ENCODE results near the gene INPP5F. TPM values are rescaled to one million over a fixed set of nuclear protein-coding genes. Genes with fewer than 3 reads are reported as not detected.
"Not testable (repeated sequence)": the region's sequence is repeated elsewhere in the genome, so short reads cannot be mapped to it uniquely, and the experiment has no call there.

The INPP5F gene
- polyA plus RNA-seq, 1 experiment: 22.3 TPM

DNA sequence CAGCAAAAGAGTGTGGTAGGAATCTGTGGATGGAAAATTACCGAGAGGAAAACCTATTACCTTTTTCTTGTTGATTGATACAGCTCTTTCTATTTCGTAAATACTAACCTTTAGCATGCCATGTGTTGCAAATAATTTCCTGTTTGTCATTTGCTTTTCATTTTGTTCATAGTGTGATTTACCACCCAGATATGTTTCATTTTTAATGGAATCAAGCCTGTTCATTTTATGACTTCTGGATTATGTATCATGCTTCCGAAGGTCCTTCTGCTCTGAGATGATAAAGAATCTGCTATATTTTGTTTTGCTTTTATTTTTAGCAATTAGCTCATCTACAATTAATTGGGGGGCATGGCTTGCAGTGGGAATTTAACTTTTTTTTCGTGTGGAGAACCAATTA lies 46.5 kb downstream of the INPP5F start:
- TF ChIP-seq, protein P1, sequence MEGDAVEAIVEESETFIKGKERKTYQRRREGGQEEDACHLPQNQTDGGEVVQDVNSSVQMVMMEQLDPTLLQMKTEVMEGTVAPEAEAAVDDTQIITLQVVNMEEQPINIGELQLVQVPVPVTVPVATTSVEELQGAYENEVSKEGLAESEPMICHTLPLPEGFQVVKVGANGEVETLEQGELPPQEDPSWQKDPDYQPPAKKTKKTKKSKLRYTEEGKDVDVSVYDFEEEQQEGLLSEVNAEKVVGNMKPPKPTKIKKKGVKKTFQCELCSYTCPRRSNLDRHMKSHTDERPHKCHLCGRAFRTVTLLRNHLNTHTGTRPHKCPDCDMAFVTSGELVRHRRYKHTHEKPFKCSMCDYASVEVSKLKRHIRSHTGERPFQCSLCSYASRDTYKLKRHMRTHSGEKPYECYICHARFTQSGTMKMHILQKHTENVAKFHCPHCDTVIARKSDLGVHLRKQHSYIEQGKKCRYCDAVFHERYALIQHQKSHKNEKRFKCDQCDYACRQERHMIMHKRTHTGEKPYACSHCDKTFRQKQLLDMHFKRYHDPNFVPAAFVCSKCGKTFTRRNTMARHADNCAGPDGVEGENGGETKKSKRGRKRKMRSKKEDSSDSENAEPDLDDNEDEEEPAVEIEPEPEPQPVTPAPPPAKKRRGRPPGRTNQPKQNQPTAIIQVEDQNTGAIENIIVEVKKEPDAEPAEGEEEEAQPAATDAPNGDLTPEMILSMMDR (IDR thresholded peaks at IDR 0.05; ENCODE audit: low read depth, low read length): no peak
- no peak for DNase-seq (ENCODE audit: low read depth, low spot score)
- H3K27ac ChIP-seq (ENCODE audit: low read depth, low read length): no peak overlapping the region
- ChIA-PET CTCF (interaction anchor here (2.2 kb wide), 1 partner anchor 11 kb away, joined by 10 read pairs; no protein-coding TSS in a partner anchor), POLR2A (no interaction called here)
- no peak overlapping the region for H3K4me3 ChIP-seq (ENCODE audit: low read depth, low read length)
- no peaks in the 10 kb centered on the region for H3K9me3 ChIP-seq (ENCODE audit: control insufficient read depth, insufficient read depth, low read length)
- H3K27me3 ChIP-seq (ENCODE audit: control insufficient read depth, insufficient read depth, low read length): no peaks in the 10 kb centered on the region

DNA sequence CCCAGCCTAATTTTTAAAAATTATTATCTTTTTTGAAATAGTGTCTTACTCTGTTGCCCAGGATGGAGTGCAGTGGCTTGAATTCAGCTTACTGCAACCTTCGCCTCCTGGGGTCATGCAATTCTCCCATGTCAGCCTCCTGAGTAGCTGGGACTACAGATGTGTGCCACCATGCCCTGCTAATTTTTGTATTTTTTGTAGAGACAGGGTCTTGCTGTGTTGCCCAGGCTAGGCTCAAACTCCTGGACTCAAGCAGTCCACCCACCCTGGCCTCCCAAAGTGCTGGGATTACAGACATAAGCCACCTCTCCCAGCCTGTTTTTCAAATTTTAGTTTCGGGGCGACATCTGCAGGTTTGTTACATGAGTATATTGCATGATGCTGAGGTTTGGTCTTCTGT lies 47.2 kb downstream of the INPP5F start:
- H3K27ac ChIP-seq (ENCODE audit: low read depth, low read length); DNase-seq (ENCODE audit: low read depth, low spot score); POLR2A ChIA-PET; H3K27me3 ChIP-seq (ENCODE audit: control insufficient read depth, insufficient read depth, low read length); H3K9me3 ChIP-seq (ENCODE audit: control insufficient read depth, insufficient read depth, low read length); H3K4me3 ChIP-seq (ENCODE audit: low read depth, low read length): not testable (repeated sequence)
- CTCF ChIA-PET: interaction anchor here (2.2 kb wide), 1 partner anchor 12 kb away, joined by 10 read pairs; no protein-coding TSS in a partner anchor

DNA sequence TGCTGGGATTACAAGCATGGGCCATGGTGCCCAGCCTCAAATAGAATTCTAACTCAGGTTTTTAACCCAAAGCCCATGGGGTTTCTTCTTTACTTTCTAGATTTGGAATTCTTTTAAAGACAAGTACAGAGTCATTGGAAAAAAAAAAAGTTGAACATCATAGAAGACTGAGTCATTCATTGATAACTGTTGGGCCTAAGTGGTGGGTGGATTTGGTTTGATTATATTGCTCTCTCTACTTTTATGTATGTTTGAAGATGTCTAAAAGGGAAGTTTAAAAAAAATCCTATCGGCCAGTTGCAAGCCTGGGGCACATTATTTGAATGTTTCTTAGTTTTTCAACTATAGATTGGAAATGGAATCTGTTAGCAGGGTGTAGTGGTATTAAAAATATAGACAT lies 49.7 kb downstream of the INPP5F start:
- TF ChIP-seq, protein P1 (IDR thresholded peaks at IDR 0.05; ENCODE audit: low read depth, low read length): no peak
- ChIA-PET POLR2A (no interaction called here), CTCF (interaction anchor here (1.3 kb wide), 1 partner anchor 25 kb away, joined by 5 read pairs; no protein-coding TSS in a partner anchor)
- H3K9me3 ChIP-seq (ENCODE audit: control insufficient read depth, insufficient read depth, low read length): no peaks in the 10 kb centered on the region
- H3K4me3 ChIP-seq (ENCODE audit: low read depth, low read length): no peak overlapping the region
- no peak overlapping the region for H3K27ac ChIP-seq (ENCODE audit: low read depth, low read length)
- no peak for DNase-seq (ENCODE audit: low read depth, low spot score)
- H3K27me3 ChIP-seq (ENCODE audit: control insufficient read depth, insufficient read depth, low read length): no peaks in the 10 kb centered on the region

DNA sequence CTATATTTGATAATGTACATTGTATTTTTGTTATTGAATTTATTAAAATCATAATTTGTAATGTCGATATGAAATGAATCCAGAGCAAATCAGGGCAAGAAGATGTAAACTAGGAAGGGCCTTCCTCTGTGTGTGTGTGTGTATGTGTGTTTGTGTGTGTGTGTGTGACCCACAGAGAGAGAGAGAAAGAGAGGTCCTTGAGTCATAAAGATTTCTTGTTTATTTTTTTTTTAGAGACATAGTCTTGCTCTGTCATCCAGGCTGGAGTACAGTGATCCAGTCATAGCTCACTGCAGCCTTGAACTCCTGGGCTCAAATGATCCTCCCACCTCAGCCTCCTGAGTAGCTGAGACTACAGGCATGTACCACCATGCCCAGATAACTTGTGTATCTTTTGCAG lies 50.7 kb downstream of the INPP5F start:
- no peaks in the 10 kb centered on the region for H3K27me3 ChIP-seq (ENCODE audit: control insufficient read depth, insufficient read depth, low read length)
- no peaks in the 10 kb centered on the region for H3K9me3 ChIP-seq (ENCODE audit: control insufficient read depth, insufficient read depth, low read length)
- TF ChIP-seq, protein P1 (IDR thresholded peaks at IDR 0.05; ENCODE audit: low read depth, low read length): no peak
- ChIA-PET CTCF (interaction anchor here (1.3 kb wide), 1 partner anchor 26 kb away, joined by 5 read pairs; no protein-coding TSS in a partner anchor), POLR2A (interaction anchor here (0.6 kb wide), 1 partner anchor 8 kb away, joined by 3 read pairs; no protein-coding TSS in a partner anchor)
- H3K27ac ChIP-seq (ENCODE audit: low read depth, low read length): no peak overlapping the region
- DNase-seq (ENCODE audit: low read depth, low spot score): no peak
- no peak overlapping the region for H3K4me3 ChIP-seq (ENCODE audit: low read depth, low read length)

DNA sequence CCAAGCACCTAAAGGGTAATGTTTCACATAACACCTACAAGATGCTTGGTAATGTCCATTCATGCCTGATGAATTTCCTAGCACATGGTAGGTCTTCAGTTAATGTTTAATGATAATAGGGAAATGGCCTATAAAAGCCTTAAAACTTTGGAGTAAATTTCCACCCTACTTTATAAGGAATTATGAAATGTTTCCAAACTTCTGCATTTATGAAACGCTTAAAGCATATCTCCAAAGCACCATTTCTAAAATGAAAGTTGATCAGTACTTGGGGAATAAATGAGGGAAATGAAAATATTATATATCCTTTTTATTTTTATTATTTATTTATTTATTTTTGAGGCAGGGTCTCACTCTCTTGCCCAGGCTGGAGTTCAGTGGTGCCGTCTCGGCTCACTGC lies 51.8 kb downstream of the INPP5F start:
- CTCF ChIA-PET: no interaction called here
- TF ChIP-seq, protein P1 (IDR thresholded peaks at IDR 0.05; ENCODE audit: low read depth, low read length): no peak
- Histone ChIP-seq H3K4me3 (ENCODE audit: low read depth, low read length) (no peak overlapping the region), H3K27ac (ENCODE audit: low read depth, low read length) (no peak overlapping the region), H3K27me3 (ENCODE audit: control insufficient read depth, insufficient read depth, low read length) (no peaks in the 10 kb centered on the region), H3K9me3 (ENCODE audit: control insufficient read depth, insufficient read depth, low read length) (no peaks in the 10 kb centered on the region)
- no peak for DNase-seq (ENCODE audit: low read depth, low spot score)
- POLR2A ChIA-PET: no interaction called here

Measured in AG04450 (cell line).